Neuronal stem cell (in vitro differentiated cells): Measurements from ENCODE around the gene RIN3.
"Not testable (repeated sequence)": the region's sequence is repeated elsewhere in the genome, so short reads cannot be mapped to it uniquely, and the experiment has no call there.

Experiments used
- DNase-seq: peaks from one replicate; pipeline ENCODE4 v3.0.0-alpha.2; 2013; ENCODE audit warnings: low spot score
- H2AFZ ChIP-seq: one replicate; pipeline ENCODE4 v1.6.1; 2013; ENCODE audit warnings: mild to moderate bottlenecking, low read length, inconsistent platforms
- H2AK5ac ChIP-seq: 2 replicates; pipeline ENCODE4 v1.6.1; 2013; ENCODE audit warnings: low read depth, mild to moderate bottlenecking, inconsistent platforms, low read length, moderate library complexity, mixed read lengths
- H2BK120ac ChIP-seq: 2 replicates; pipeline ENCODE4 v1.6.1; 2013; ENCODE audit warnings: low read depth, mild to moderate bottlenecking, inconsistent platforms, low read length, moderate library complexity, mixed read lengths
- H2BK12ac ChIP-seq: one replicate; pipeline ENCODE4 v1.6.1; 2013; ENCODE audit warnings: low read length, inconsistent platforms
- H2BK15ac ChIP-seq: 2 replicates; pipeline ENCODE4 v1.6.1; 2013; ENCODE audit warnings: mild to moderate bottlenecking, low read length, inconsistent platforms, mixed read lengths
- H2BK5ac ChIP-seq: one replicate; pipeline ENCODE4 v1.6.1; 2013; ENCODE audit warnings: inconsistent platforms, mild to moderate bottlenecking, low read length, moderate library complexity
- H3K14ac ChIP-seq: one replicate; pipeline ENCODE4 v1.6.1; 2013; ENCODE audit warnings: low read length, inconsistent platforms
- H3K18ac ChIP-seq: 2 replicates; pipeline ENCODE4 v1.6.1; 2013; ENCODE audit warnings: low read length, inconsistent platforms
- H3K23ac ChIP-seq: 2 replicates; pipeline ENCODE4 v1.6.1; 2013; ENCODE audit warnings: low read depth, mild to moderate bottlenecking, mixed read lengths, low read length, inconsistent platforms; ENCODE audit not compliant: poor library complexity
- H3K27ac ChIP-seq: replicated peaks from 3 replicates; pipeline ENCODE4 v1.5.1; 2013; ENCODE audit warnings: low read length, inconsistent platforms
- H3K27me3 ChIP-seq, 3 experiments: 2 replicates each; pipeline ENCODE4 v1.6.1; 2013; ENCODE audit warnings: low read length in 3 of 3, mild to moderate bottlenecking in 2 of 3, inconsistent platforms in 1 of 3, low read depth in 1 of 3, mixed read lengths in 1 of 3, moderate library complexity in 1 of 3; ENCODE audit not compliant: control insufficient read depth in 3 of 3, insufficient read depth in 3 of 3
- H3K36me3 ChIP-seq, 2 donors: replicated peaks in 1 of 2; 2 replicates each; pipeline ENCODE4 v1.6.1; 2013; ENCODE audit warnings: low read length in 2 of 2; ENCODE audit not compliant: control insufficient read depth in 2 of 2, insufficient read depth in 2 of 2
- H3K4ac ChIP-seq: 2 replicates; pipeline ENCODE4 v1.6.1; 2013; ENCODE audit warnings: inconsistent platforms, mild to moderate bottlenecking, low read length, moderate library complexity
- H3K4me1 ChIP-seq, 2 donors: 1 replicate in 1 of 2; 2 replicates in 1 of 2; pipeline ENCODE4 v1.6.1; 2013; ENCODE audit warnings: low read length in 2 of 2, low read depth in 1 of 2; ENCODE audit not compliant: control insufficient read depth in 2 of 2, insufficient read depth in 1 of 2
- H3K4me2 ChIP-seq: one replicate; pipeline ENCODE4 v1.6.1; 2013; ENCODE audit warnings: mild to moderate bottlenecking, low read length, inconsistent platforms; ENCODE audit not compliant: insufficient read depth, poor library complexity, severe bottlenecking
- H3K4me3 ChIP-seq, 2 donors: 2 replicates each; pipeline ENCODE4 v1.5.1; 2013; ENCODE audit warnings: low read length in 2 of 2, mild to moderate bottlenecking in 2 of 2, inconsistent platforms in 1 of 2, moderate library complexity in 1 of 2
- H3K79me1 ChIP-seq: one replicate; pipeline ENCODE4 v1.6.1; 2013; ENCODE audit warnings: low read depth, mild to moderate bottlenecking, inconsistent platforms, low read length, moderate library complexity
- H3K9ac ChIP-seq: one replicate; pipeline ENCODE4 v1.6.1; 2013; ENCODE audit warnings: mild to moderate bottlenecking, low read depth, low read length, inconsistent platforms; ENCODE audit not compliant: poor library complexity
- H3K9me3 ChIP-seq, 2 donors: replicated peaks in 1 of 2; 2 replicates each; pipeline versions ENCODE3 to v1.6.1; 2013; ENCODE audit warnings: low read length in 2 of 2, mild to moderate bottlenecking in 2 of 2, inconsistent platforms in 1 of 2, low read depth in 1 of 2, mixed read lengths in 1 of 2, moderate library complexity in 1 of 2; ENCODE audit not compliant: control insufficient read depth in 2 of 2, insufficient read depth in 1 of 2
- H4K8ac ChIP-seq: one replicate; pipeline ENCODE4 v1.6.1; 2013; ENCODE audit warnings: low read depth, mild to moderate bottlenecking, inconsistent platforms, low read length, moderate library complexity
- H4K91ac ChIP-seq: one replicate; pipeline ENCODE4 v1.6.1; 2013; ENCODE audit warnings: low read length, low read depth, mild to moderate bottlenecking, inconsistent platforms; ENCODE audit not compliant: poor library complexity
- WGBS, 2 donors: extraction: QIAGEN DNeasy Blood & Tissue Kit; methylation state at CpG; one replicate each; pipeline ENCODE4 v1.1.7; 2013; ENCODE audit warnings: missing lambda C conversion rate in 2 of 2, mixed read lengths in 1 of 2; ENCODE audit not compliant: insufficient read length in 2 of 2, insufficient replicate concordance in 1 of 2; ENCODE audit errors: extremely low coverage in 2 of 2; 5-methylcytosine and 5-hydroxymethylcytosine counted together

Gene RIN3

GRCh38 chr14:92678766-92679165 is 165.2 kb downstream of the RIN3 start:
- Histone ChIP-seq H3K4me3 (peak overlapping the region in 1 of 2 donors; percentile 25), H2AFZ (no peak overlapping the region), H3K9ac (no peak overlapping the region), H2AK5ac (no peak overlapping the region), H3K27ac (no peak overlapping the region), H3K14ac (no peak overlapping the region), H3K4me1 (no peaks in the 10 kb centered on the region), H2BK15ac (no peak overlapping the region), H2BK12ac (no peak overlapping the region), H3K18ac (no peak overlapping the region), H3K36me3 (peaks cover 0 to 12% of the 10 kb centered on the region in 2 donors), H3K79me1 (no peaks in the 10 kb centered on the region), H3K4ac (no peak overlapping the region), H3K23ac (peak overlapping the region; percentile 93), H3K9me3 (no peaks in the 10 kb centered on the region), H4K8ac (no peak overlapping the region), H3K4me2 (no peak overlapping the region), H4K91ac (no peak overlapping the region), H2BK5ac (peak overlapping the region; percentile 24), H2BK120ac (no peak overlapping the region), H3K27me3 (no peaks in the 10 kb centered on the region)
- no peak for DNase-seq
- WGBS, 2 donors = no CpG with 5 or more reads among the region's 5 CpGs

DNA sequence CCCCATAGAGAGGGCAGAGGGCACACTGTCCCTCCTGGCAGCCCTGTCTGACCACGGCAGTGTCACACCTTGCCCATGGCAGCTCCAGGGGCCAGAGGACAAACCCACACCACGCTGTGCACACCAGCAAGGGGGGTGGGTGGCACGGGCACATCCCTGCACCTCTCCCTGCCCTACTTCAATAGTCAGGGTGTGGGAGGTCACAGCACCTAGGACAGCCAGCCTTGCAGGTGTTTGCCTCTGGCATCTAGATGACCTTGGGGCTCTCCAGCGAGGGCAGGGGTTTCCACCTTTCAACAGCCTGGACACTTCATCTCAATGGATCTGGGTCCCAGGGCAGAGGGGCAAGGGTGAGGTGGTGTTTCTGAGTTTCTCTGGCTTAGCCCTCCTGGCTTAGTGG is 165.7 kb downstream of the RIN3 start:
- peak overlapping the region; percentile 93 for H3K23ac ChIP-seq
- H3K79me1 ChIP-seq = no peaks in the 10 kb centered on the region

GRCh38 chr14:92680330-92680729 is 166.7 kb downstream of the RIN3 start:
- Histone ChIP-seq H2AK5ac (peak overlapping the region; percentile 13), H3K36me3 (peaks cover 0 to 15% of the 10 kb centered on the region in 2 donors), H2BK15ac (peak overlapping the region; percentile 67), H3K4me3 (peak overlapping the region in 1 of 2 donors; percentile 13), H3K18ac (peak overlapping the region; percentile 38)
- H3K79me1 ChIP-seq, H2AFZ ChIP-seq, H4K91ac ChIP-seq, H3K9me3 ChIP-seq, H3K27me3 ChIP-seq, H3K23ac ChIP-seq, H4K8ac ChIP-seq, DNase-seq, H2BK5ac ChIP-seq, H3K9ac ChIP-seq, H3K4me2 ChIP-seq, H3K14ac ChIP-seq, H3K27ac ChIP-seq, H2BK120ac ChIP-seq, H3K4me1 ChIP-seq, H3K4ac ChIP-seq, H2BK12ac ChIP-seq: not testable (repeated sequence)
- WGBS, 2 donors = no CpG with 5 or more reads among the region's 4 CpGs

More for the DNA sequence above, 165.7 kb downstream of the RIN3 start:
- Histone ChIP-seq H3K4me3 (no peak overlapping the region), H2AK5ac (peak overlapping the region; percentile 28), H3K18ac (peak overlapping the region; percentile 80), H3K36me3 (peaks cover 0 to 12% of the 10 kb centered on the region in 2 donors), H2BK12ac (peak overlapping the region; percentile 73), H2BK120ac (no peak overlapping the region), H3K9ac (no peak overlapping the region), H4K8ac (no peak overlapping the region), H3K4me2 (no peak overlapping the region), H3K27me3 (no peaks in the 10 kb centered on the region), H3K27ac (no peak overlapping the region), H2AFZ (no peak overlapping the region), H3K9me3 (no peaks in the 10 kb centered on the region), H3K4ac (no peak overlapping the region), H4K91ac (no peak overlapping the region), H3K4me1 (no peaks in the 10 kb centered on the region), H2BK5ac (peak overlapping the region; percentile 24), H3K14ac (peak overlapping the region; percentile 56), H2BK15ac (no peak overlapping the region)
- WGBS, 2 donors = no CpG with 5 or more reads among the region's 4 CpGs
- no peak for DNase-seq

- Histone ChIP-seq H2BK120ac (no peak overlapping the region), H2AK5ac (peak overlapping the region; percentile 63), H3K4me3 (peak overlapping the region in 1 of 2 donors; percentile 13), H3K14ac (no peak overlapping the region), H3K27ac (no peak overlapping the region), H3K4ac (no peak overlapping the region), H3K9ac (no peak overlapping the region), H3K4me1 (no peaks in the 10 kb centered on the region), H4K8ac (no peak overlapping the region), H3K23ac (no peak overlapping the region), H3K4me2 (no peak overlapping the region), H3K9me3 (no peaks in the 10 kb centered on the region), H3K18ac (peak overlapping the region; percentile 38), H2AFZ (no peak overlapping the region), H3K27me3 (no peaks in the 10 kb centered on the region), H3K79me1 (no peaks in the 10 kb centered on the region), H4K91ac (no peak overlapping the region), H2BK12ac (no peak overlapping the region), H2BK15ac (peak overlapping the region; percentile 67), H2BK5ac (no peak overlapping the region), H3K36me3 (peaks cover 0 to 15% of the 10 kb centered on the region in 2 donors)
- DNase-seq = peak; percentile 62
- no CpG with 5 or more reads among the region's 13 CpGs for WGBS, 2 donors
Measured at GRCh38 chr14:92680781-92681650, 167.4 kb downstream of the RIN3 start.
